Vagina (tissue), 2 donors: ENCODE results near the gene BMAL1.

Experiments used
- CTCF ChIP-seq, 3 experiments: fragments of 450-650 bp in 2 of 3; fragments of 200-600 bp in 1 of 3; sonication (generic) in 1 of 3; IDR thresholded peaks; one replicate each; pipeline ENCODE4 v1.5.1; 2017 to 2019; ENCODE audit warnings: antibody characterized with exemption in 3 of 3, mild to moderate bottlenecking in 2 of 3, moderate library complexity in 2 of 3
- POLR2A ChIP-seq, 2 donors: fragments of 450-650 bp; IDR thresholded peaks; one replicate each; pipeline ENCODE4 v1.6.1; 2017; ENCODE audit warnings: antibody characterized with exemption in 2 of 2, mild to moderate bottlenecking in 2 of 2, moderate library complexity in 2 of 2

GRCh38 chr11:13290221-13290980, 12.8 kb downstream of the BMAL1 start:
- TF ChIP-seq CTCF (IDR thresholded peaks at IDR 0.05) (no peak), POLR2A (IDR thresholded peaks at IDR 0.05) (no peak)
